Muscle of leg (tissue), 11 donors: ENCODE measurements around the gene KIFC3. TPM values are rescaled to one million over a fixed set of nuclear protein-coding genes. Genes with fewer than 3 reads are reported as not detected.

Experiments used
- DNase-seq: peaks from one replicate; pipeline ENCODE4 v3.0.0; 2013
- H3K27ac ChIP-seq: one replicate; pipeline ENCODE4 v1.5.1; 2013; ENCODE audit warnings: mild to moderate bottlenecking, low read length, control low read depth
- H3K27me3 ChIP-seq: one replicate; pipeline ENCODE4 v1.6.1; 2013; ENCODE audit warnings: low read length; ENCODE audit not compliant: control insufficient read depth, insufficient read depth
- H3K36me3 ChIP-seq: one replicate; pipeline ENCODE4 v1.6.1; 2013; ENCODE audit warnings: low read length; ENCODE audit not compliant: control insufficient read depth, insufficient read depth
- H3K4me1 ChIP-seq: one replicate; pipeline ENCODE4 v1.6.1; 2013; ENCODE audit warnings: low read length; ENCODE audit not compliant: control insufficient read depth, insufficient read depth
- H3K4me3 ChIP-seq: one replicate; pipeline ENCODE4 v1.5.1; 2013; ENCODE audit warnings: low read length, control low read depth
- H3K9me3 ChIP-seq: replicated peaks from 2 replicates; pipeline ENCODE4 v1.6.1; 2013; ENCODE audit warnings: low read depth, low read length; ENCODE audit not compliant: control insufficient read depth
- WGBS: methylation state at CpG from one replicate; pipeline ENCODE4 v1.1.5; 2013; ENCODE audit warnings: missing lambda C conversion rate; ENCODE audit not compliant: insufficient coverage; 5-methylcytosine and 5-hydroxymethylcytosine counted together
- polyA plus RNA-seq, 8 donors: library from polyadenylated mRNA; unstranded; fragments of 120-200 nt; gene quantifications; one replicate each; pipeline versions ENCODE4 v1.2.1 to v1.2.3, GENCODE V29; 2013; ENCODE audit warnings: inconsistent platforms in 1 of 8, low replicate concordance in 1 of 8; ENCODE audit not compliant: insufficient read length in 8 of 8, insufficient read depth in 1 of 8
- total RNA-seq: library from RNA; stranded (reverse); fragments of 120-200 nt; gene quantifications from one replicate; pipeline ENCODE4 v1.2.4, GENCODE V29; 2013

The KIFC3 gene
- total and polyA plus RNA-seq, 9 donors: 13.8 to 34.6 (median 21.7) TPM

- H3K4me1 ChIP-seq: peaks cover 2% of the 10 kb centered on the region
- peaks cover 34% of the 10 kb centered on the region for H3K36me3 ChIP-seq
- H3K27ac ChIP-seq: no peak overlapping the region
- WGBS: 85% methylated on average over 13 of the region's 17 CpGs
- DNase-seq: no peak
- no peak overlapping the region for H3K4me3 ChIP-seq
- no peaks in the 10 kb centered on the region for H3K27me3 ChIP-seq
- H3K9me3 ChIP-seq: no peaks in the 10 kb centered on the region
These were observed 37.0 kb downstream of the KIFC3 start for GRCh38 chr16:57765160-57765728.

- WGBS: 75% methylated on average over 5 of the region's 6 CpGs
- no peak overlapping the region for H3K4me3 ChIP-seq
- H3K4me1 ChIP-seq: peaks cover 2% of the 10 kb centered on the region
- no peaks in the 10 kb centered on the region for H3K9me3 ChIP-seq
- H3K27ac ChIP-seq: no peak overlapping the region
- DNase-seq: no peak
- H3K36me3 ChIP-seq: peaks cover 27% of the 10 kb centered on the region
- H3K27me3 ChIP-seq: no peaks in the 10 kb centered on the region
These were observed 37.7 kb downstream of the KIFC3 start for GRCh38 chr16:57764341-57765159.

- Histone ChIP-seq H3K27me3 (no peaks in the 10 kb centered on the region), H3K27ac (no peak overlapping the region), H3K9me3 (no peaks in the 10 kb centered on the region), H3K36me3 (peaks cover 28% of the 10 kb centered on the region), H3K4me3 (no peak overlapping the region), H3K4me1 (peaks cover 2% of the 10 kb centered on the region)
- 100% methylated on average over 1 of the region's 9 CpGs for WGBS
- no peak for DNase-seq
These were observed 38.3 kb downstream of the KIFC3 start for GRCh38 chr16:57764006-57764340.

GRCh38 chr16:57763285-57764005 is 38.8 kb downstream of the KIFC3 start:
- 77% methylated on average over 14 of the region's 14 CpGs for WGBS
- Histone ChIP-seq H3K36me3 (peaks cover 29% of the 10 kb centered on the region), H3K4me1 (peaks cover 2% of the 10 kb centered on the region), H3K27ac (no peak overlapping the region), H3K9me3 (no peaks in the 10 kb centered on the region), H3K27me3 (no peaks in the 10 kb centered on the region), H3K4me3 (no peak overlapping the region)
- no peak for DNase-seq

- WGBS: 71% methylated on average over 10 of the region's 15 CpGs
- no peak for DNase-seq
These were observed 39.8 kb downstream of the KIFC3 start for GRCh38 chr16:57762365-57763040.

GRCh38 chr16:57761957-57762356 is 40.3 kb downstream of the KIFC3 start:
- no peak for DNase-seq

More at GRCh38 chr16:57762365-57763040, 39.8 kb downstream of the KIFC3 start:
- Histone ChIP-seq H3K27me3 (no peaks in the 10 kb centered on the region), H3K9me3 (no peaks in the 10 kb centered on the region), H3K27ac (no peak overlapping the region), H3K4me3 (no peak overlapping the region), H3K4me1 (peaks cover 4% of the 10 kb centered on the region), H3K36me3 (peaks cover 30% of the 10 kb centered on the region)

GRCh38 chr16:57761301-57761700 is 41.0 kb downstream of the KIFC3 start:
- DNase-seq: no peak
- WGBS: 69% methylated on average over 9 of the region's 9 CpGs
- peaks cover 16% of the 10 kb centered on the region for H3K4me1 ChIP-seq
- no peak overlapping the region for H3K27ac ChIP-seq
- no peak overlapping the region for H3K4me3 ChIP-seq
- H3K36me3 ChIP-seq: peaks cover 31% of the 10 kb centered on the region
- no peaks in the 10 kb centered on the region for H3K27me3 ChIP-seq
- H3K9me3 ChIP-seq: no peaks in the 10 kb centered on the region

More at GRCh38 chr16:57761957-57762356, 40.3 kb downstream of the KIFC3 start:
- Histone ChIP-seq H3K36me3 (peaks cover 30% of the 10 kb centered on the region), H3K27ac (no peak overlapping the region), H3K27me3 (no peaks in the 10 kb centered on the region), H3K4me3 (no peak overlapping the region), H3K4me1 (peaks cover 10% of the 10 kb centered on the region), H3K9me3 (no peaks in the 10 kb centered on the region)
- 84% methylated on average over 10 of the region's 12 CpGs for WGBS

GRCh38 chr16:57760357-57761160 is 41.7 kb downstream of the KIFC3 start:
- Histone ChIP-seq H3K36me3 (peaks cover 28% of the 10 kb centered on the region), H3K4me1 (peaks cover 18% of the 10 kb centered on the region), H3K27ac (no peak overlapping the region), H3K9me3 (no peaks in the 10 kb centered on the region), H3K27me3 (no peaks in the 10 kb centered on the region), H3K4me3 (no peak overlapping the region)
- DNase-seq: no peak
- WGBS: 81% methylated on average over 38 of the region's 40 CpGs

GRCh38 chr16:57759541-57760356 is 42.5 kb downstream of the KIFC3 start:
- Histone ChIP-seq H3K27me3 (no peaks in the 10 kb centered on the region), H3K9me3 (no peaks in the 10 kb centered on the region), H3K4me1 (peaks cover 18% of the 10 kb centered on the region), H3K36me3 (peaks cover 33% of the 10 kb centered on the region), H3K27ac (no peak overlapping the region), H3K4me3 (no peak overlapping the region)
- DNase-seq: no peak
- WGBS: 72% methylated on average over 20 of the region's 21 CpGs
